Muscle layer of colon (tissue), 2 donors: ENCODE measurements around the gene MYL5.
A peak's percentile ranks its signal among the peaks of the same experiment; 100 is the strongest.
"Not testable (repeated sequence)": the region's sequence is repeated elsewhere in the genome, so short reads cannot be mapped to it uniquely, and the experiment has no call there.

Source experiments
- H3K27ac ChIP-seq: one replicate; pipeline ENCODE4 v1.7.0; 2013; ENCODE audit warnings: low read depth, mild to moderate bottlenecking, low read length, moderate library complexity
- H3K27me3 ChIP-seq, 2 donors: one replicate each; pipeline ENCODE4 v1.7.0; 2013; ENCODE audit warnings: low read length in 2 of 2, mild to moderate bottlenecking in 2 of 2; ENCODE audit not compliant: insufficient read depth in 2 of 2, control insufficient read depth in 1 of 2
- H3K36me3 ChIP-seq: one replicate; pipeline ENCODE4 v1.7.0; 2013; ENCODE audit warnings: mild to moderate bottlenecking, low read length; ENCODE audit not compliant: insufficient read depth
- H3K4me1 ChIP-seq: one replicate; pipeline ENCODE4 v1.7.0; 2013; ENCODE audit warnings: mild to moderate bottlenecking, low read length; ENCODE audit not compliant: insufficient read depth
- H3K4me3 ChIP-seq, 2 donors: one replicate each; pipeline ENCODE4 v1.7.0; 2013; ENCODE audit warnings: low read length in 2 of 2, low read depth in 1 of 2, mild to moderate bottlenecking in 1 of 2, moderate library complexity in 1 of 2
- H3K9ac ChIP-seq: one replicate; pipeline ENCODE4 v1.7.0; 2013; ENCODE audit warnings: low read length
- H3K9me3 ChIP-seq: one replicate; pipeline ENCODE4 v1.7.0; 2013; ENCODE audit warnings: mild to moderate bottlenecking, low read length
- donor health status: abdominal sarcoma.
- donor health status: Adenocarcinoma of cecum.

The MYL5 gene

GRCh38 chr4:686413-687040 lies 12.2 kb downstream of the MYL5 start:
- Histone ChIP-seq H3K9me3 (no peaks in the 10 kb centered on the region), H3K4me3 (no peak overlapping the region), H3K4me1 (peaks cover 11% of the 10 kb centered on the region), H3K9ac (no peak overlapping the region), H3K36me3 (no peaks in the 10 kb centered on the region), H3K27me3 (peaks cover 0 to 37% of the 10 kb centered on the region in 2 donors), H3K27ac (no peak overlapping the region)

- Histone ChIP-seq H3K9ac (no peak overlapping the region), H3K27ac (no peak overlapping the region), H3K4me3 (peak overlapping the region in 1 of 2 donors; percentile 9), H3K9me3 (no peaks in the 10 kb centered on the region), H3K36me3 (no peaks in the 10 kb centered on the region), H3K27me3 (peaks cover 0 to 31% of the 10 kb centered on the region in 2 donors), H3K4me1 (peaks cover 11% of the 10 kb centered on the region)
Observed at GRCh38 chr4:687048-687970, 13.0 kb downstream of the MYL5 start.

GRCh38 chr4:687971-688853 lies 13.9 kb downstream of the MYL5 start:
- H3K4me3 ChIP-seq = peak overlapping the region; percentile 38
- H3K27me3 ChIP-seq = peaks cover 0 to 23% of the 10 kb centered on the region in 2 donors
- peak overlapping the region; percentile 75 for H3K27ac ChIP-seq
- peaks cover 11% of the 10 kb centered on the region for H3K4me1 ChIP-seq
- H3K36me3 ChIP-seq = no peaks in the 10 kb centered on the region
- no peaks in the 10 kb centered on the region for H3K9me3 ChIP-seq
- H3K9ac ChIP-seq = no peak overlapping the region

GRCh38 chr4:688854-689681 lies 14.7 kb downstream of the MYL5 start, which contains the start of gene SLC49A3:
TSS of gene SLC49A3 (minus strand) at chr4:689151. CDS start at chr4:689127, 24 bp downstream.
- no peaks in the 10 kb centered on the region for H3K36me3 ChIP-seq
- H3K9me3 ChIP-seq = no peaks in the 10 kb centered on the region
- H3K9ac ChIP-seq = no peak within 1 kb of the TSS
- H3K27me3 ChIP-seq = peaks cover 0 to 19% of the 10 kb centered on the region in 2 donors
- peaks cover 11% of the 10 kb centered on the region for H3K4me1 ChIP-seq
- peak within 1 kb of the TSS; percentile 75 for H3K27ac ChIP-seq
- H3K4me3 ChIP-seq = peak within 1 kb of the TSS; percentile 38

- Histone ChIP-seq H3K9me3 (no peaks in the 10 kb centered on the region), H3K4me1 (peaks cover 11% of the 10 kb centered on the region), H3K36me3 (no peaks in the 10 kb centered on the region), H3K9ac (no peak overlapping the region), H3K27me3 (peaks cover 0 to 16% of the 10 kb centered on the region in 2 donors), H3K4me3 (peak overlapping the region in 1 of 2 donors; percentile 38), H3K27ac (no peak overlapping the region)
Observed at GRCh38 chr4:689723-690122, 15.4 kb downstream of the MYL5 start.

- H3K9me3 ChIP-seq = no peaks in the 10 kb centered on the region
- peaks cover 9% of the 10 kb centered on the region for H3K4me1 ChIP-seq
- no peaks in the 10 kb centered on the region for H3K36me3 ChIP-seq
- peaks cover 0 to 16% of the 10 kb centered on the region in 2 donors for H3K27me3 ChIP-seq
- H3K4me3 ChIP-seq = no peak overlapping the region
- H3K9ac ChIP-seq = no peak overlapping the region
- H3K27ac ChIP-seq = no peak overlapping the region
Observed at GRCh38 chr4:692771-693554, 18.6 kb downstream of the MYL5 start.

GRCh38 chr4:694341-694940 lies 20.1 kb downstream of the MYL5 start:
- not testable (repeated sequence) for H3K36me3 ChIP-seq, H3K27me3 ChIP-seq, H3K9me3 ChIP-seq, H3K27ac ChIP-seq, H3K4me3 ChIP-seq, H3K9ac ChIP-seq, H3K4me1 ChIP-seq

GRCh38 chr4:699816-700580 lies 25.7 kb downstream of the MYL5 start:
- no peak overlapping the region for H3K27ac ChIP-seq
- H3K4me1 ChIP-seq = peaks cover 2% of the 10 kb centered on the region
- H3K4me3 ChIP-seq = no peak overlapping the region

GRCh38 chr4:700587-701264 lies 26.4 kb downstream of the MYL5 start:
- Histone ChIP-seq H3K27ac (no peak overlapping the region), H3K4me3 (no peak overlapping the region), H3K4me1 (peaks cover 6% of the 10 kb centered on the region), H3K27me3 (no peaks in the 10 kb centered on the region), H3K36me3 (no peaks in the 10 kb centered on the region), H3K9ac (no peak overlapping the region), H3K9me3 (no peaks in the 10 kb centered on the region)

More at GRCh38 chr4:699816-700580, 25.7 kb downstream of the MYL5 start:
- H3K9me3 ChIP-seq = no peaks in the 10 kb centered on the region
- H3K27me3 ChIP-seq = no peaks in the 10 kb centered on the region
- no peaks in the 10 kb centered on the region for H3K36me3 ChIP-seq
- H3K9ac ChIP-seq = no peak overlapping the region
